Measurements from ENCODE around the gene PRR29.

Gene PRR29

GRCh38 chr17:64024781-64025731, 26.9 kb downstream of the PRR29 start:
- Histone ChIP-seq H3K9me2 (replicated peaks; ENCODE audit: insufficient read depth, low read length) (no peaks in the 10 kb centered on the region), H2AFZ (ENCODE audit: low read length) (no peak overlapping the region), H3K9ac (ENCODE audit: low read length) (no peak overlapping the region), H4K20me1 (ENCODE audit: insufficient read depth, low read length) (no peaks in the 10 kb centered on the region), H3K27ac (ENCODE audit: low read length) (no peak overlapping the region), H3K36me3 (replicated peaks; ENCODE audit: insufficient read depth, low read length) (no peaks in the 10 kb centered on the region), H3K4me2 (ENCODE audit: low read depth, low read length) (no peak overlapping the region), H3F3A (ENCODE audit: insufficient read depth, low read length) (peaks cover 65% of the 10 kb centered on the region), H3K4me1 (ENCODE audit: low read length) (peaks cover 6% of the 10 kb centered on the region), H3K27me3 (replicated peaks; ENCODE audit: insufficient read depth, low read length) (no peaks in the 10 kb centered on the region), H3K9me3 (replicated peaks; ENCODE audit: insufficient read depth, low read length) (no peaks in the 10 kb centered on the region), H3K4me3 (ENCODE audit: low read length) (no peak overlapping the region), H3K79me2 (ENCODE audit: low read length) (no peaks in the 10 kb centered on the region)
- no peak for DNase-seq
- TF ChIP-seq EZH2 (optimal IDR thresholded peaks at IDR 0.05; ENCODE audit: low read depth, low read length), result no peak
- no peak for TF ChIP-seq EZH2phosphoT487 (IDR thresholded peaks at IDR 0.05; ENCODE audit: low read length)
- TF ChIP-seq CTCF (IDR thresholded peaks at IDR 0.05; ENCODE audit: low read length), result no peak

DNA sequence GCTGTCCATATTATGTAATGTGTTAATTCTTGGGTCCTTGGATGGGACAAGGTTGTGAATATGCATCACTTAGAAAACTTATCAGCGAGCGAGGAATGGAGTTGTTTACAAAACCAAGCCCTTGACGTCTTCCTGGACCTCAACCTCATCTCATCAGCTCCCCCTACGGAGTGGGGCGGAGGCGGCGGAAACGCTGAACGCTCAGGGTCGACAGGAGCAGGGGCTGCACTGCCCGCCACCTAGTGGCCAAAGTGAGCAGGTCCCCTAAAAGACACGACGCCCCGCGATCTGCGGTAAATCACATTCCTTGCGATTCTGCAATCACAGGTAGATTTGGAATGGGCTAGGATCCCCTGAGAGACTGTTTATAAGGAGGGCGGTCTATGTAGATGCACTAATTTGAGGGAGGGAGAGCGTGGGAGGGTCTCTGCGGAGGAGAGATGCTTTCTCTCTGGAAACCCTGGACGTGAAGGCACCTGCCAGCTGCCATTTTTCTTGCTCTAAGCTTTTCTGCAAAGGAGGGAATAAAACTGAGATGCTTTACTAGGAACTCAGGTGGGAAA, 27.7 kb downstream of the PRR29 start:
- Histone ChIP-seq H3K4me3 (ENCODE audit: low read length) (no peak overlapping the region), H3K4me1 (ENCODE audit: low read length) (peaks cover 6% of the 10 kb centered on the region), H2AFZ (ENCODE audit: low read length) (no peak overlapping the region)

GRCh38 chr17:64028874-64029464, 30.8 kb downstream of the PRR29 start:
- no peaks in the 10 kb centered on the region for H3K27me3 ChIP-seq (replicated peaks; ENCODE audit: insufficient read depth, low read length)
- no peaks in the 10 kb centered on the region for H4K20me1 ChIP-seq (ENCODE audit: insufficient read depth, low read length)
- H3F3A ChIP-seq (ENCODE audit: insufficient read depth, low read length), result peaks cover 52% of the 10 kb centered on the region
- H3K4me3 ChIP-seq (ENCODE audit: low read length), result no peak overlapping the region
- no peaks in the 10 kb centered on the region for H3K9me2 ChIP-seq (replicated peaks; ENCODE audit: insufficient read depth, low read length)
- no peaks in the 10 kb centered on the region for H3K79me2 ChIP-seq (ENCODE audit: low read length)
- no peak overlapping the region for H3K27ac ChIP-seq (ENCODE audit: low read length)
- H2AFZ ChIP-seq (ENCODE audit: low read length), result no peak overlapping the region
- H3K4me2 ChIP-seq (ENCODE audit: low read depth, low read length), result no peak overlapping the region
- peak; percentile 67 for DNase-seq
- no peaks in the 10 kb centered on the region for H3K9me3 ChIP-seq (replicated peaks; ENCODE audit: insufficient read depth, low read length)
- H3K36me3 ChIP-seq (replicated peaks; ENCODE audit: insufficient read depth, low read length), result no peaks in the 10 kb centered on the region
- H3K4me1 ChIP-seq (ENCODE audit: low read length), result no peaks in the 10 kb centered on the region
- TF ChIP-seq EZH2phosphoT487 (IDR thresholded peaks at IDR 0.05; ENCODE audit: low read length), result no peak
- peak; percentile 57 for TF ChIP-seq CTCF (IDR thresholded peaks at IDR 0.05; ENCODE audit: low read length)
- TF ChIP-seq EZH2 (optimal IDR thresholded peaks at IDR 0.05; ENCODE audit: low read depth, low read length), result no peak
- H3K9ac ChIP-seq (ENCODE audit: low read length), result no peak overlapping the region

More for the DNA sequence above, 27.7 kb downstream of the PRR29 start:
- peaks cover 58% of the 10 kb centered on the region for H3F3A ChIP-seq (ENCODE audit: insufficient read depth, low read length)
- H3K9ac ChIP-seq (ENCODE audit: low read length), result no peak overlapping the region
- no peaks in the 10 kb centered on the region for H3K27me3 ChIP-seq (replicated peaks; ENCODE audit: insufficient read depth, low read length)
- H4K20me1 ChIP-seq (ENCODE audit: insufficient read depth, low read length), result no peaks in the 10 kb centered on the region
- H3K79me2 ChIP-seq (ENCODE audit: low read length), result no peaks in the 10 kb centered on the region
- H3K9me2 ChIP-seq (replicated peaks; ENCODE audit: insufficient read depth, low read length), result no peaks in the 10 kb centered on the region
- H3K36me3 ChIP-seq (replicated peaks; ENCODE audit: insufficient read depth, low read length), result no peaks in the 10 kb centered on the region
- peak; percentile 32 for DNase-seq
- no peaks in the 10 kb centered on the region for H3K9me3 ChIP-seq (replicated peaks; ENCODE audit: insufficient read depth, low read length)
- no peak overlapping the region for H3K27ac ChIP-seq (ENCODE audit: low read length)
- H3K4me2 ChIP-seq (ENCODE audit: low read depth, low read length), result no peak overlapping the region
- TF ChIP-seq EZH2 (optimal IDR thresholded peaks at IDR 0.05; ENCODE audit: low read depth, low read length) (no peak), CTCF (IDR thresholded peaks at IDR 0.05; ENCODE audit: low read length) (peak; percentile 74)

Measured in MM.1S (cell line).